Neural cell (in vitro differentiated cells): ENCODE measurements around the gene PRRX1. TPM values are rescaled to one million over a fixed set of nuclear protein-coding genes. Genes with fewer than 3 reads are reported as not detected.

ENCODE experiments used
- H2AFZ ChIP-seq: fragments of 200-600, 300-800 bp; sonication (generic), shearing (Covaris generic); 2 replicates; pipeline ENCODE4 v1.6.0; 2014; ENCODE audit warnings: low read depth, mild to moderate bottlenecking, antibody characterized with exemption, low read length, moderate library complexity
- H3F3A ChIP-seq: fragments of 200-600 bp; shearing (Covaris generic); 2 replicates; pipeline ENCODE4 v1.6.1; 2016; ENCODE audit warnings: mild to moderate bottlenecking, moderate library complexity, mixed read lengths, antibody characterized with exemption, low read length; ENCODE audit not compliant: insufficient read depth, poor library complexity, severe bottlenecking
- H3K27ac ChIP-seq: fragments of 200-600, 300-800 bp; sonication (generic), shearing (Covaris generic); 2 replicates; pipeline ENCODE4 v1.5.1; 2014; ENCODE audit warnings: mild to moderate bottlenecking, low read length, moderate library complexity
- H3K27me3 ChIP-seq: fragments of 300-800, 200-600 bp; sonication (generic), shearing (Covaris generic); 2 replicates; pipeline ENCODE4 v1.6.0; 2014; ENCODE audit warnings: mild to moderate bottlenecking, low read depth, low read length, moderate library complexity; ENCODE audit not compliant: insufficient read depth
- H3K36me3 ChIP-seq: fragments of 300-800, 200-600 bp; sonication (generic), shearing (Covaris generic); 2 replicates; pipeline ENCODE4 v1.5.1; 2014; ENCODE audit warnings: mild to moderate bottlenecking, antibody characterized with exemption, low read length, moderate library complexity; ENCODE audit not compliant: insufficient read depth
- H3K4me2 ChIP-seq: fragments of 300-800, 200-600 bp; sonication (generic), shearing (Covaris generic); 2 replicates; pipeline ENCODE4 v1.6.0; 2014; ENCODE audit warnings: mild to moderate bottlenecking, low read length
- H3K4me3 ChIP-seq: fragments of 300-800, 200-600 bp; sonication (generic), shearing (Covaris generic); 2 replicates; pipeline ENCODE4 v1.5.1; 2014; ENCODE audit warnings: mild to moderate bottlenecking, low read length, moderate library complexity
- H3K79me2 ChIP-seq: fragments of 200-600 bp; shearing (Covaris generic); replicated peaks from 2 replicates; pipeline ENCODE4 v1.6.0; 2014; ENCODE audit warnings: mild to moderate bottlenecking, low read length, moderate library complexity; ENCODE audit not compliant: insufficient read depth
- H3K9ac ChIP-seq: fragments of 300-800, 200-600 bp; sonication (generic), shearing (Covaris generic); 2 replicates; pipeline ENCODE4 v1.6.1; 2016; ENCODE audit warnings: mild to moderate bottlenecking, low read length, mixed read lengths
- H3K9me2 ChIP-seq: fragments of 200-600 bp; shearing (Covaris generic); 2 replicates; pipeline ENCODE4 v1.6.1; 2016; ENCODE audit warnings: mild to moderate bottlenecking, low read length, mixed read lengths; ENCODE audit not compliant: insufficient read depth
- H3K9me3 ChIP-seq: fragments of 200-600, 300-800 bp; sonication (generic), shearing (Covaris generic); 2 replicates; pipeline ENCODE4 v1.6.1; 2016; ENCODE audit warnings: mild to moderate bottlenecking, mixed run types, low read length, moderate library complexity, mixed read lengths
- H4K20me1 ChIP-seq: fragments of 200-600 bp; shearing (Covaris generic); 2 replicates; pipeline ENCODE4 v1.6.1; 2016; ENCODE audit warnings: mild to moderate bottlenecking, mixed run types; ENCODE audit not compliant: insufficient read depth
- EP300 ChIP-seq: fragments of 450-650 bp; conservative IDR thresholded peaks from 2 replicates; pipeline ENCODE4 v1.6.1; 2014; ENCODE audit warnings: antibody characterized with exemption, mild to moderate bottlenecking, moderate library complexity; ENCODE audit not compliant: poor library complexity, severe bottlenecking
- EZH2 ChIP-seq: fragments of 200-600, 300-800 bp; shearing (Covaris generic), sonication (generic); IDR thresholded peaks from 2 replicates; pipeline ENCODE4 v1.6.1; 2014; ENCODE audit warnings: antibody characterized with exemption, low read length, borderline replicate concordance, mild to moderate bottlenecking; ENCODE audit not compliant: insufficient read depth, poor library complexity, severe bottlenecking
- MXI1 ChIP-seq: fragments of 450-650 bp; conservative IDR thresholded peaks from 2 replicates; pipeline ENCODE4 v1.6.1; 2014; ENCODE audit warnings: antibody characterized with exemption, mild to moderate bottlenecking; ENCODE audit not compliant: poor library complexity, severe bottlenecking
- POLR2AphosphoS5 ChIP-seq: IDR thresholded peaks from 2 replicates; pipeline ENCODE4 v1.6.1; 2012
- RAD21 ChIP-seq: fragments of 450-650 bp; conservative IDR thresholded peaks from 2 replicates; pipeline ENCODE4 v1.6.1; 2014; ENCODE audit warnings: antibody characterized with exemption, mild to moderate bottlenecking, moderate library complexity
- SMC3 ChIP-seq: fragments of 450-650 bp; conservative IDR thresholded peaks from 2 replicates; pipeline ENCODE4 v1.6.1; 2014; ENCODE audit warnings: antibody characterized with exemption, mild to moderate bottlenecking, moderate library complexity; ENCODE audit not compliant: poor library complexity
- TAF1 ChIP-seq: IDR thresholded peaks from 2 replicates; pipeline ENCODE4 v1.6.1; 2012; ENCODE audit warnings: low read depth
- polyA plus RNA-seq: library from polyadenylated mRNA; depleted of rRNA; stranded (reverse); fragments of >200 nt; gene quantifications from 2 replicates; pipeline ENCODE4 v1.2.3, GENCODE V29; 2014
- TF ChIP-seq, protein P1 (sequence below): IDR thresholded peaks from 2 replicates; pipeline ENCODE4 v1.6.1; 2012; ENCODE audit warnings: borderline replicate concordance
- TF ChIP-seq, protein P2 (sequence below): fragments of 450-650 bp; IDR thresholded peaks from 2 replicates; pipeline ENCODE4 v1.5.1; 2014; ENCODE audit warnings: antibody characterized with exemption, mild to moderate bottlenecking, moderate library complexity; ENCODE audit not compliant: poor library complexity, severe bottlenecking

The PRRX1 gene
- polyA plus RNA-seq, 1 donor from 2014 or later: 0.10 TPM

DNA sequence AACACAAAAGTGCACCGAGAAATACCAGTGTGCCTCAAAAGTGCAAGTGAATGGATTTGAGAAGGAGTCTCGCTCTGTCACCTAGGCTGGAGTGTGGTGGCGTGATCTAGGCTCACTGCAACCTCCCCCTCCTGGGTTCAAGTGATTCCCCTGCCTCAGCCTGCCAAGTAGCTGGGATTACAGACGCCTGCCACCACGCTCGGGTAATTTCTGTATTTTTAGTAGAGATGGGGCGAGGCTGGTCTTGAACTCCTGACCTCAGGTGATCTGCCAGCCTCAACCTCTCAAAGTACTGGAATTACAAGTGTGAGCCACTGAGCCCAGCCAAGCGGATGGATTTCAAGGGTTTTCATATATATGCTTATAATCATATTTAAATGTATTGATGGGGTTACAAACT lies 35.8 kb downstream of the PRRX1 start:
- no peak overlapping the region for H2AFZ ChIP-seq
- H3K79me2 ChIP-seq: no peaks in the 10 kb centered on the region
- no peaks in the 10 kb centered on the region for H3K9me3 ChIP-seq
- H3K9me2 ChIP-seq: no peaks in the 10 kb centered on the region
- no peak overlapping the region for H3K9ac ChIP-seq
- H3K4me3 ChIP-seq: no peak overlapping the region
- H3K27ac ChIP-seq: no peak overlapping the region
- no peaks in the 10 kb centered on the region for H4K20me1 ChIP-seq
- H3F3A ChIP-seq: no peaks in the 10 kb centered on the region
- TF ChIP-seq EP300 (no peak), MXI1 (no peak)
- TF ChIP-seq, protein P1, sequence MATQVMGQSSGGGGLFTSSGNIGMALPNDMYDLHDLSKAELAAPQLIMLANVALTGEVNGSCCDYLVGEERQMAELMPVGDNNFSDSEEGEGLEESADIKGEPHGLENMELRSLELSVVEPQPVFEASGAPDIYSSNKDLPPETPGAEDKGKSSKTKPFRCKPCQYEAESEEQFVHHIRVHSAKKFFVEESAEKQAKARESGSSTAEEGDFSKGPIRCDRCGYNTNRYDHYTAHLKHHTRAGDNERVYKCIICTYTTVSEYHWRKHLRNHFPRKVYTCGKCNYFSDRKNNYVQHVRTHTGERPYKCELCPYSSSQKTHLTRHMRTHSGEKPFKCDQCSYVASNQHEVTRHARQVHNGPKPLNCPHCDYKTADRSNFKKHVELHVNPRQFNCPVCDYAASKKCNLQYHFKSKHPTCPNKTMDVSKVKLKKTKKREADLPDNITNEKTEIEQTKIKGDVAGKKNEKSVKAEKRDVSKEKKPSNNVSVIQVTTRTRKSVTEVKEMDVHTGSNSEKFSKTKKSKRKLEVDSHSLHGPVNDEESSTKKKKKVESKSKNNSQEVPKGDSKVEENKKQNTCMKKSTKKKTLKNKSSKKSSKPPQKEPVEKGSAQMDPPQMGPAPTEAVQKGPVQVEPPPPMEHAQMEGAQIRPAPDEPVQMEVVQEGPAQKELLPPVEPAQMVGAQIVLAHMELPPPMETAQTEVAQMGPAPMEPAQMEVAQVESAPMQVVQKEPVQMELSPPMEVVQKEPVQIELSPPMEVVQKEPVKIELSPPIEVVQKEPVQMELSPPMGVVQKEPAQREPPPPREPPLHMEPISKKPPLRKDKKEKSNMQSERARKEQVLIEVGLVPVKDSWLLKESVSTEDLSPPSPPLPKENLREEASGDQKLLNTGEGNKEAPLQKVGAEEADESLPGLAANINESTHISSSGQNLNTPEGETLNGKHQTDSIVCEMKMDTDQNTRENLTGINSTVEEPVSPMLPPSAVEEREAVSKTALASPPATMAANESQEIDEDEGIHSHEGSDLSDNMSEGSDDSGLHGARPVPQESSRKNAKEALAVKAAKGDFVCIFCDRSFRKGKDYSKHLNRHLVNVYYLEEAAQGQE: no peak
- no peaks in the 10 kb centered on the region for H3K36me3 ChIP-seq
- no peak overlapping the region for H3K4me2 ChIP-seq
- no peaks in the 10 kb centered on the region for H3K27me3 ChIP-seq

- Histone ChIP-seq H3K9ac (no peak overlapping the region), H3K36me3 (no peaks in the 10 kb centered on the region), H3K9me2 (no peaks in the 10 kb centered on the region), H3K79me2 (no peaks in the 10 kb centered on the region), H3K27ac (no peak overlapping the region), H4K20me1 (no peaks in the 10 kb centered on the region), H3K4me2 (no peak overlapping the region), H2AFZ (no peak overlapping the region), H3K27me3 (no peaks in the 10 kb centered on the region), H3K9me3 (no peaks in the 10 kb centered on the region), H3K4me3 (no peak overlapping the region), H3F3A (no peaks in the 10 kb centered on the region)
- TF ChIP-seq, protein P2, sequence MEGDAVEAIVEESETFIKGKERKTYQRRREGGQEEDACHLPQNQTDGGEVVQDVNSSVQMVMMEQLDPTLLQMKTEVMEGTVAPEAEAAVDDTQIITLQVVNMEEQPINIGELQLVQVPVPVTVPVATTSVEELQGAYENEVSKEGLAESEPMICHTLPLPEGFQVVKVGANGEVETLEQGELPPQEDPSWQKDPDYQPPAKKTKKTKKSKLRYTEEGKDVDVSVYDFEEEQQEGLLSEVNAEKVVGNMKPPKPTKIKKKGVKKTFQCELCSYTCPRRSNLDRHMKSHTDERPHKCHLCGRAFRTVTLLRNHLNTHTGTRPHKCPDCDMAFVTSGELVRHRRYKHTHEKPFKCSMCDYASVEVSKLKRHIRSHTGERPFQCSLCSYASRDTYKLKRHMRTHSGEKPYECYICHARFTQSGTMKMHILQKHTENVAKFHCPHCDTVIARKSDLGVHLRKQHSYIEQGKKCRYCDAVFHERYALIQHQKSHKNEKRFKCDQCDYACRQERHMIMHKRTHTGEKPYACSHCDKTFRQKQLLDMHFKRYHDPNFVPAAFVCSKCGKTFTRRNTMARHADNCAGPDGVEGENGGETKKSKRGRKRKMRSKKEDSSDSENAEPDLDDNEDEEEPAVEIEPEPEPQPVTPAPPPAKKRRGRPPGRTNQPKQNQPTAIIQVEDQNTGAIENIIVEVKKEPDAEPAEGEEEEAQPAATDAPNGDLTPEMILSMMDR: no peak
- TF ChIP-seq RAD21 (no peak), SMC3 (no peak), EZH2 (no peak), MXI1 (no peak), EP300 (no peak), TAF1 (no peak), POLR2AphosphoS5 (no peak)
- TF ChIP-seq, protein P1: no peak
Measured at GRCh38 chr1:170700842-170701615, 37.1 kb downstream of the PRRX1 start.
